Activated T-helper 1 cell treated with anti-CD3 and anti-CD28 coated beads, Interleukin-12 subunit alpha, Interleukin-12 subunit beta, Interleukin-2, Interleukin-4 antibody, amounts not matched to agents 30 ng/mL and 10 ng/mL and 1 ng/mL, durations not matched to agents 14 hours and 24 hours and 36 hours (primary cell): ENCODE measurements around the gene UBA6. TPM values are rescaled to one million over a fixed set of nuclear protein-coding genes. Genes with fewer than 3 reads are reported as not detected.

Source experiments
- DNase-seq: peaks from one replicate; pipeline ENCODE4 v3.0.0; 2021; ENCODE audit warnings: low spot score
- H3K27ac Mint-ChIP-seq: one replicate; pipeline ENCODE4 v1.8.0; 2021; ENCODE audit warnings: mild to moderate bottlenecking, mixed read lengths
- H3K27me3 Mint-ChIP-seq: one replicate; pipeline ENCODE4 v1.8.0; 2022; ENCODE audit warnings: mild to moderate bottlenecking, moderate library complexity, mixed read lengths; ENCODE audit not compliant: insufficient read depth
- H3K36me3 Mint-ChIP-seq: one replicate; pipeline ENCODE4 v1.8.0; 2021; ENCODE audit warnings: low read depth, mixed read lengths
- H3K4me1 Mint-ChIP-seq: one replicate; pipeline ENCODE4 v1.8.0; 2021; ENCODE audit warnings: low read depth, mixed read lengths
- H3K4me3 Mint-ChIP-seq: one replicate; pipeline ENCODE4 v1.8.0; 2021; ENCODE audit warnings: mild to moderate bottlenecking, moderate library complexity, mixed read lengths
- H3K9me3 Mint-ChIP-seq: one replicate; pipeline ENCODE4 v1.8.0; 2021; ENCODE audit warnings: mixed read lengths
- intact Hi-C: fragments of 100-400 bp; cut with micrococcal nuclease; formaldehyde crosslinking; loops from one replicate; pipeline ENCODE4 v1.15.1; 2024
- total RNA-seq: library from RNA; stranded (reverse); gene quantifications from 2 replicates; pipeline ENCODE4 v1.2.3, GENCODE V29; 2022

The UBA6 gene
- total RNA-seq, 1 donor from 2014 or later, result 78.5 TPM

DNA sequence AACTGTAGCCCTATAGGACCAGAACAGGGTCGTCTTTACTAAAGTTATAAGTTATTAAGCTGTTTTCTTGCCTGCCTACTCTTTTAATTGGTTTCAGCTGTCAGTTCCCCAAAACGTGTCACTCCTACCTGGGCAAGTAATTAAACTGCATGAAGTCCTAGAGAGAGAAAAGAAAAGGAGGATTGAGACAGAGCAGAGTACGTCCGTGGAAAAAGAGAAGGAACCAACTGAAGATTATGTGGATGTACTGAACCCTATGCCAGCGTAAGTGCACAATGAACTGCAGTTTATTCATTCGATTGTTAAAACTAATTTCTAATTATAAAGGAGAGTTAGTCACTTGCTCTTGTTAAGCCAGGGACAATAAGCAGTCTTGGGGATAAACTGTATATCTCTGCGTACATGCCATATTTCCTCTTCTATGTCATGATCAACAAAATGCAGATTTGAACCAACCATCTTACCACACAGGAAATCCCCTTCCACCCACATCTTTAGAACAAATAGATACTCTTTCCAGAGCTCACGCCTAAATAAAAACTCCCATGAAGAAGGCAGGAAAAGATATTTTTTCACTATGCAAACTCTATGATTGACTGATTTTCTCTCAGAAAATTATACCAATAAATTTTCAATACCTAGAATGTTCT lies 119.6 kb downstream of the UBA6 start:
- peak; percentile 27 for DNase-seq
- H3K27me3 Mint-ChIP-seq, result no peaks in the 10 kb centered on the region
- H3K9me3 Mint-ChIP-seq, result peaks cover 7% of the 10 kb centered on the region
- H3K4me3 Mint-ChIP-seq, result peak overlapping the region; percentile 63
- peak overlapping the region; percentile 91 for H3K27ac Mint-ChIP-seq
- H3K36me3 Mint-ChIP-seq, result peaks cover 39% of the 10 kb centered on the region
- H3K4me1 Mint-ChIP-seq, result peaks cover 26% of the 10 kb centered on the region
- intact Hi-C loops, result loop anchor here (1.0 to 10.0 kb wide), 8 partner anchors 8 to 666 kb away; partner anchors contain the start of genes CENPC, TMPRSS11B and UBA6

- intact Hi-C loops, result loop anchor here (2.0 to 10.0 kb wide), 4 partner anchors 14 to 667 kb away; partner anchors contain the start of gene TMPRSS11B
- peak overlapping the region; percentile 63 for H3K4me3 Mint-ChIP-seq
- H3K27ac Mint-ChIP-seq, result peak overlapping the region; percentile 91
- peaks cover 40% of the 10 kb centered on the region for H3K36me3 Mint-ChIP-seq
- H3K4me1 Mint-ChIP-seq, result peaks cover 34% of the 10 kb centered on the region
- no peaks in the 10 kb centered on the region for H3K27me3 Mint-ChIP-seq
- no peak for DNase-seq
- H3K9me3 Mint-ChIP-seq, result peaks cover 7% of the 10 kb centered on the region
These were observed 120.4 kb downstream of the UBA6 start for GRCh38 chr4:67580577-67580976.

DNA sequence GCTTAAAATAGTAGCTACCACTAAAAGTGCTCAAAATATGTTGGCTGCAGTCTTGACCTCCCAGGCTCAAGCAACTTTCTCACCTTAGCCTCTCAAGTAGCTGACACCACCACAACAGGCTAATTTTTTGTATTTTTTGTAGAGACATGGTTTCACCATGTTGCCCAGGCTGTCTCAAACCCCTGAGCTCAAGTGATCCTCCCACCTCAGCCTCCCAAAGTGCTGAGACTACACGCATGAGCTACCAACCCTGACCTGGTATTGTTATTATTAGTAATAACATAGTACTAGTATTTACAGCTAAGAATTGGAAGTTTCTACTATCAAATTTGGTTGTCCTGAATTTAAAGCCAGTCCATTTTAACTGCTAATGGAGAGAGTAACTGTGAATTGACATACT lies 124.4 kb downstream of the UBA6 start:
- Mint-ChIP-seq H3K4me3 (peak overlapping the region; percentile 25), H3K27ac (no peak overlapping the region), H3K36me3 (peaks cover 52% of the 10 kb centered on the region), H3K9me3 (peaks cover 7% of the 10 kb centered on the region), H3K27me3 (no peaks in the 10 kb centered on the region), H3K4me1 (peaks cover 59% of the 10 kb centered on the region)
- no peak for DNase-seq
- intact Hi-C loops, result no loop called here

GRCh38 chr4:67576059-67576466 lies 124.9 kb downstream of the UBA6 start:
- no peak for DNase-seq
- Mint-ChIP-seq H3K27ac (peak overlapping the region; percentile 83), H3K27me3 (no peaks in the 10 kb centered on the region), H3K36me3 (peaks cover 52% of the 10 kb centered on the region), H3K4me1 (peaks cover 55% of the 10 kb centered on the region), H3K4me3 (peak overlapping the region; percentile 75), H3K9me3 (peaks cover 7% of the 10 kb centered on the region)
- intact Hi-C loops, result no loop called here

- Mint-ChIP-seq H3K36me3 (peaks cover 51% of the 10 kb centered on the region), H3K27me3 (no peaks in the 10 kb centered on the region), H3K4me3 (peak overlapping the region; percentile 75), H3K9me3 (peaks cover 7% of the 10 kb centered on the region), H3K4me1 (peaks cover 51% of the 10 kb centered on the region), H3K27ac (peak overlapping the region; percentile 83)
- no peak for DNase-seq
- intact Hi-C loops, result no loop called here
These were observed 125.5 kb downstream of the UBA6 start for GRCh38 chr4:67575232-67576058.

DNA sequence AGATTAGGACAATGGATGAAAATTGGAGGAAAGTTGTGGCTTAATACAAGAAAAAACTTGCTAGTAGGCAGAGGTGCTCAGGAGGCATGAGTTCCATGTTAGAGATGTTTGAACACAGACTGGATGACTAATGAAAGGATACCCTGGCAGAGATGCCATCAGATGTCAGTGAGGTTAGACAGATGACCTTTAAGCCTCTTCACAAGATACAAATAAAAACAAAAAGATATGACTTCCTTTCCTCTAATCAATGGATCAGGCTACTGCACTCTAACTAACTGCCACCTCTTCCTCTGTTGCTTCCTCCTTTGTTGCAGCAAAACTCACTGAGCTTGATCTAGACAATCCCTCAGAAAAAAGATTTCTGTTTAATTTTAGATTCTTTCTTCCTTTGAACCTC lies 127.8 kb downstream of the UBA6 start:
- no peak for DNase-seq
- peak overlapping the region; percentile 71 for H3K27ac Mint-ChIP-seq
- H3K36me3 Mint-ChIP-seq, result peaks cover 45% of the 10 kb centered on the region
- intact Hi-C loops, result loop anchor here (1.0 kb wide), 1 partner anchor 8 kb away; no protein-coding TSS in a partner anchor
- H3K4me1 Mint-ChIP-seq, result peaks cover 55% of the 10 kb centered on the region
- H3K27me3 Mint-ChIP-seq, result no peaks in the 10 kb centered on the region
- H3K9me3 Mint-ChIP-seq, result no peaks in the 10 kb centered on the region
- H3K4me3 Mint-ChIP-seq, result peak overlapping the region; percentile 10

GRCh38 chr4:67571975-67572374 lies 129.0 kb downstream of the UBA6 start:
- DNase-seq, result no peak
- intact Hi-C loops, result no loop called here
- Mint-ChIP-seq H3K36me3 (peaks cover 43% of the 10 kb centered on the region), H3K27ac (peak overlapping the region; percentile 48), H3K9me3 (no peaks in the 10 kb centered on the region), H3K4me3 (no peak overlapping the region), H3K27me3 (no peaks in the 10 kb centered on the region), H3K4me1 (peaks cover 58% of the 10 kb centered on the region)

GRCh38 chr4:67570537-67570936 lies 130.4 kb downstream of the UBA6 start:
- Mint-ChIP-seq H3K4me3 (peak overlapping the region; percentile 28), H3K27ac (no peak overlapping the region), H3K27me3 (no peaks in the 10 kb centered on the region), H3K9me3 (no peaks in the 10 kb centered on the region), H3K36me3 (peaks cover 40% of the 10 kb centered on the region), H3K4me1 (peaks cover 53% of the 10 kb centered on the region)
- DNase-seq, result no peak
- intact Hi-C loops, result no loop called here

DNA sequence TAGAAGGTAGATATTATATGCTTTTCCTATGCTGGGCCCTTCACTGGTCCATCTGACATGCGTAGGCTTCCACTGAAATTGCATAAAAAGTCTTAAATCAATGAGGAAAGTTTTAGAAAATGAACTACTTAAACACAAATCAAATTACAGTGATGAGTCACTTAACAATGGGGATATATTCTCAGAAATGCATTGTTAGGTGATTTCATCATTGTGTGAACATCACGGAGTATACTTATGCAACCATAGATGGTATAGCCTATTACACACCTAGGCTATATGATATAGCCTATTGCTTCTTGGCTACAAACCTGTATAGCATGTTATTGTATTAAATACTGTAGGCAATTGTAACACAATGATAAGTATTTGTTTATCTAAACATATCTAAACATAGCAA lies 132.1 kb downstream of the UBA6 start:
- no peak overlapping the region for H3K27ac Mint-ChIP-seq

DNA sequence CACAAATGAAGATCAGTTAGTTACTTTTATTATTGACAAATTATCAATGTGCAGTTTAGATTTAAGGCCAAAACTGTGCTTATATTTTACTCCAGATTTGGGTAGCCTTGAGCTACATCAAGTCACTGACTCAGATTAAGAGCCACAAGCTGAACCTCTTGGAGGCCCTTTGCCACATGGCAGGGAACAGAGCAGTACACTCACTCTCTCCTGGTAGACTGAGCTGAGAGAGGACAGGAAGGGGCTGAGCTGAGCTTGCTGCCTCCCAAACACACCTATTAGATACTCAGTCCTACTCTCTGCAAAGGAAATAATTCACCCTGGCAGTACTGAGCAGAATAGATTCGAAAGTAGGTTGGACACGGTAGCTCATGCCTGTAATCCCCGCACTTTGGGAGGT lies 134.6 kb downstream of the UBA6 start:
- Mint-ChIP-seq H3K4me3 (no peak overlapping the region), H3K4me1 (peaks cover 32% of the 10 kb centered on the region), H3K36me3 (peaks cover 24% of the 10 kb centered on the region), H3K27me3 (no peaks in the 10 kb centered on the region), H3K27ac (peak overlapping the region; percentile 59), H3K9me3 (no peaks in the 10 kb centered on the region)
- no peak for DNase-seq
- intact Hi-C loops, result loop anchor here (2.0 kb wide), 1 partner anchor 14 kb away; no protein-coding TSS in a partner anchor

More for the DNA sequence above, 132.1 kb downstream of the UBA6 start:
- Mint-ChIP-seq H3K9me3 (no peaks in the 10 kb centered on the region), H3K4me1 (peaks cover 48% of the 10 kb centered on the region), H3K27me3 (no peaks in the 10 kb centered on the region), H3K36me3 (peaks cover 34% of the 10 kb centered on the region), H3K4me3 (no peak overlapping the region)
- intact Hi-C loops, result no loop called here
- DNase-seq, result no peak

GRCh38 chr4:67565284-67565683 lies 135.7 kb downstream of the UBA6 start:
- H3K9me3 Mint-ChIP-seq, result no peaks in the 10 kb centered on the region
- H3K36me3 Mint-ChIP-seq, result peaks cover 23% of the 10 kb centered on the region
- intact Hi-C loops, result no loop called here
- no peak overlapping the region for H3K27ac Mint-ChIP-seq
- DNase-seq, result no peak
- H3K4me3 Mint-ChIP-seq, result no peak overlapping the region
- peaks cover 39% of the 10 kb centered on the region for H3K4me1 Mint-ChIP-seq
- H3K27me3 Mint-ChIP-seq, result no peaks in the 10 kb centered on the region
